Measurements from ENCODE around the gene SSBP3.

Gene SSBP3

DNA sequence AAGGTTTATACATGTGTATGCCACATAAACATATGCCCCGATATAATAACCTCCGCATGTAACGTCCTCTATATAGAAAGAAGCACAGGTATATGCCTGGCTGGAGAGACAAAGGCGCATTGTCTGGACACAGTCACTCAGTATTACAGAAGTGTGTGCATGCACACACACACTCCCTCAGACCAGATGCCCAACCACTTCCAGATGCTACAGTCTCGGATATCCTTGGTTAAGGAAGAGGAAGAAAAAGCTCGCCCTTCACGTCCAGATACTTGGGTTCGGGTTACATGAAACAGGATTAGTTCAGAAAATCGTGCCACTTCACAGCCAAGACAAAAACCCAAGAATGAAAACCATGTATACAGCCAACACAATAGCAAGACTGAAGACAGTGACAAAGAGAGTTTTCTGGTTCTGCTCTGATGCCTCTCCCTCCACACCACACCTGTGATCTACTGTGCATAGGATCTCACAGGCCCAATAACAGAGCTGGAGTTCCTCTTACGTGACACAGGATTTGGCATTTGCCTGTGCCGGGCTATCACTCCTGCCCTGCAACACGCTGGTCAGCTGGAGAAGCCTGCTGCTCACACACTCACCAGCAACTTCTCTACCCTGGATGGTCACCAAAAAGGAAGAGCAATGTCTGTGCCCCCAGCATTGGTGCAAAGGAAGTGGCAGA, 75.0 kb downstream of the SSBP3 start:
- Mint-ChIP-seq H3K4me1 (peaks cover 47% of the 10 kb centered on the region), H3K4me3 (no peak overlapping the region), H3K27me3 (no peaks in the 10 kb centered on the region), H3K27ac (no peak overlapping the region), H3K36me3 (no peaks in the 10 kb centered on the region), H3K9me3 (no peaks in the 10 kb centered on the region)
- no peak for ATAC-seq

DNA sequence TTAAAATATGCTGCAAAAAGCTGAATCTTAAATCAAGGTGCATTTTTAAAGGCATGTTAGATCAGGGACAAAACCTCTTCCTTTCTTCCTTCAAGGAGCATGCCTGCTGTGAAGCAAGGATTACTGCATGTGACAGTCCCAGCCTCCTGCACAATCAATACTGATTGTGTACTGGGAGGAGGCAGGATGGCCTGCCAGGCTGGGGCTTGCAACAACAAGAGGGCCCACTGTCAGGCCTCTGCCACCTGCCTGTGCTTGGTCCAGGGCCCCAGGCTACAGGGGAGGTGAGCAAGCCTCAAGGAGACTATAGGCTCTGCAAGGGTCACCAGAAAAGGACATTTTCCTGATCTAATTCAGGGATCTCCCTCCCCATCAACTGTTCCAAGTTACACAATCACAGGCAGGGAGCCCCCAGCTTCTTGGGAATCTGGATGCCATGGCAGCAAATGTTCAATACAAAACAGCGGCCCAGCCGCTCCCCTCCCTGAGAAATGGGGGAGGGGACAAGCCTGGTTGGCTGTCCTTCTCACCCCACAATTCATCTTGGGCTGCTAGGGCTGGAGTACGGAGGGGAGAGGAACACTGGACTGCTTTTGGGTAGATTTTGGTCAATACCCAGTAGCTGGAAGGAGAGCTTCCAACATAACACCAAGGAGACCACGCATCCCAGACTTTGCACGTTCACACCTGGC, 76.7 kb downstream of the SSBP3 start:
- ATAC-seq, result no peak
- Mint-ChIP-seq H3K9me3 (no peaks in the 10 kb centered on the region), H3K27me3 (no peaks in the 10 kb centered on the region), H3K27ac (no peak overlapping the region), H3K4me3 (no peak overlapping the region), H3K4me1 (peaks cover 47% of the 10 kb centered on the region), H3K36me3 (no peaks in the 10 kb centered on the region)

DNA sequence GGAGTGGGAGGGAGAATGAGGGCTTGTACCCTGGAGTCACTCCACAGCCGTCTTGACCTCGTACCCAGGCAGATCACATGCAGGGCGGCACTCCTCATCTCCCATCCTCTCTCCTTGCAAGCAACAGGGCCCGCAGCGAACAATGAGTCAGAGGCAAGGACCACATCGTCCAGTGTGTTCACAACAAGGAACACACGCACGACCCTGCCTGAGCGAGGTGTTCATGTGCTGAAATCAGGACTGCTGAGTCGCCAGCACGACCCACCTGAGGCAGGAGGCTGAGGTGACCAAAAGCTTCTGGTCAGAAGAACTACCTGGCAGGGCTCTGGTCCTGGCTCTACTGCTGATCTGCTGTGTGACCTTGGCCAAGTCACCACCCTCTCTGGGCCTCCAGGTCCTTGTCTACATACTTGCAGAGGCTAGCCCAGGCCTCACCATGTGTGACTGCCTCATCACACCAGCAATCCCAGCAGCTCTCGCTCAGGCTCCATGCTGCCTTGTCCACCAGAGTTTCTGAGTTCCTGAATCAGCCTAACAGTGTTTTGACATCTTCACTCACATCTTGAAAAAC, 78.0 kb downstream of the SSBP3 start:
- Mint-ChIP-seq H3K27ac (peak overlapping the region; percentile 19), H3K9me3 (no peaks in the 10 kb centered on the region), H3K4me1 (peaks cover 47% of the 10 kb centered on the region), H3K4me3 (no peak overlapping the region), H3K36me3 (no peaks in the 10 kb centered on the region), H3K27me3 (no peaks in the 10 kb centered on the region)
- no peak for ATAC-seq

DNA sequence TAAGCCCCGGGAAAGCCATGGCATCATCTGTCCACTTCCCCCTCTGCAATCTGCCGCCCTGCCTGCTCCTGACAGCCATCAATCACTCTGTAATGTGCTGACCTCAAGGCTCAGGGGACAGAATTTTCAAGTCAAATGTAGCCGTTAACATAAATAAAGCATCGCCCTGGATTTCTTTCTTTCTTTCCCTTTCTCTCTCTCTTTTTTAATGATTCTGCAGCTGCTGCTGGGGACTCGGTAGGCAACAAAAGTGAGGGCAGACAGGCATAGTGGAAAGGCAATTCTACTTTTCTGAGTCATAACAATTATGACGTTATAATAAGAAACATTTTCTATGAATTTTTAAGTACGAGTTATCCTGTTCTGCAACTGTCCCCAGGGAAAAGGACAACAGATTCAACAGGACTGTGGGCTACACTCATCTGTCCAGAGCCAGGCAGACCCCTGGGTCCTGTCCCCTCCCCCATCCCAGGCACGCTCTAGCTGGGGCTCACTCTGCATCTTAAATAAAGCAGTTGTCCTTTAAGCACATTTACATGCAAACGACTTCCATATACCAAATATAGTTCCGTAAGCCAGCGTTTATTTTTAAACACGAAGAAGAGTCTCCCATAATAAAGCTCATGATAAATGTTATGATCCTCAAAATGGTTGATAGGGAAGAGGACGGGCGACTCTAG, 78.7 kb downstream of the SSBP3 start:
- Mint-ChIP-seq H3K27ac (peak overlapping the region; percentile 19), H3K4me3 (no peak overlapping the region), H3K4me1 (peaks cover 47% of the 10 kb centered on the region), H3K36me3 (no peaks in the 10 kb centered on the region), H3K27me3 (no peaks in the 10 kb centered on the region), H3K9me3 (no peaks in the 10 kb centered on the region)
- ATAC-seq, result no peak

DNA sequence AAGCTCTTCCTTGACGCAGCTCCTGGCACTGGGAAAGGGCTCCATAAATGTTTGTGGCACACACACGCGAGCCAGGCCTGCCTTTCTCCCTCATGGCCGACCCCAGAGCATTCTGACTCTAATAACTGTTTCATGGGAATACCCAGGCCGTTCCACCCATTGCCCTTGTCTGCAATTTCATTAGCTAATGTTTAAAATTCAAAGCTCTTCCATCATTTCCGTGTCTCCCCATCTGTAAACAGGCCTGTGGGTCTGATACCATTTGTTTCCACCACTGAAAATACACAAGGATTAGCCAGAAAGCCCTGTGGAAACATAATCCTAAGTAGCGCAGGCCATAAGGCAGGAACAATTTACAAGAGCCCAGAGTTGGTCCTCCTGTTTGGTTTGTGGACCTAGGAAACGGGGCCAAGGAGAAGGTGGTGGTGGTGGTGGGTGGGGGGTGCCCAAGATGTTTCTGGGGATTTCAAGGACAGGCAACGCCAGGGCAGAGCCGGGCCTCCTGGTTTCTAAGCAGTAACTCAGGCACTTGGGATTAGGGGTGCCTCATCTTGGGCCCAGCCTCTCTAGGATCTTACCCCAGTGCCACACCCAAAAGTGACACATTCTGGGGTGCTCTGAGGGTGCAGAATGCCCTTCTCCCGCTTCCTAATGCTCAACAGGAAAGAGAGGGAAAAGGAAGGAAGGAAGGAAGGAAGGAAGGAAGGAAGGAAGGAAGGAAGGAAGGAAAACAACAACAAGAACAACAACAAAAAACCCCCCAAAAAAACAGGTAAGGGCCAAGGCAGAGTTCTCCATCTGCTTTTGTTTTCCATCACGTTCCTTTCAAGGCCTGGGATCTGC, 79.4 kb downstream of the SSBP3 start:
- Mint-ChIP-seq H3K27me3 (no peaks in the 10 kb centered on the region), H3K4me3 (no peak overlapping the region), H3K9me3 (no peaks in the 10 kb centered on the region), H3K4me1 (peaks cover 41% of the 10 kb centered on the region), H3K36me3 (no peaks in the 10 kb centered on the region), H3K27ac (no peak overlapping the region)
- ATAC-seq, result no peak

DNA sequence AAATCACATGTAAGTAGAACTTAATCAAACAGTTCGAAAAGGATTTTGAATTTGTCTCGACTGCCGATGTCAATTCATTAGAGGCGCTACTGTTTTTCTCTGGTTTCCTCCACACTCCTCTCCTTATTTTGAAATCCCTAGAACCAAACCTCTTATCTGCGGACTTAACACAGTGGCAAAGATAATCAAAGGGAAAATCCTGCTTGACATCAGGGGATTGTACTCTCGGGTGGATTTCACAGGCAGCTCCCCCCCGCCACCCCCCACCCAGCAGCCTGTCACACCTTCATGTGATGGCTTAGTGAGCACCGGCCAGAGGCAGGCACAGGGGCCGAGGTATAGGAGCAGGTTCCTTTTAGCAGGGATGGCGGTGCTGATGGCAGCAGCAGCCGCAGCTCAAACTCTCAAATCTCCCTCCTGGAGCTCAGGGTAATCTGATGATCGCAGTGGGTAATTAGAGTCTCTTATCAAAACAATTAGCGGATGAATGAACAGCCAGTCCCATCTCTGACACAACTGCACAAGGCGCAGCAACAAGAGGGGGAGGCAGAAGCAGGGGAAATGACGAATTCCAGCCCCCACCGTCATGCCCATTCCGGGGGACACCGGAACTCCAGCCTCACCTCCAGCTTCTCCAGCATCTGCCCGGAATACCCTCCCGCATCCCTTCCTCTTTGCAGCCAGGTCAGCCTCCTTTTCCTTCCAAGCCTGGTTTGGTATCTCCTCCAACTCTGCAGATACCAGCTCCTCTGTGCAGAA, 80.3 kb downstream of the SSBP3 start:
- H3K27me3 Mint-ChIP-seq, result no peaks in the 10 kb centered on the region
- no peaks in the 10 kb centered on the region for H3K9me3 Mint-ChIP-seq
- H3K36me3 Mint-ChIP-seq, result no peaks in the 10 kb centered on the region
- no peak overlapping the region for H3K27ac Mint-ChIP-seq
- H3K4me3 Mint-ChIP-seq, result no peak overlapping the region
- H3K4me1 Mint-ChIP-seq, result peaks cover 33% of the 10 kb centered on the region
- no peak for ATAC-seq

DNA sequence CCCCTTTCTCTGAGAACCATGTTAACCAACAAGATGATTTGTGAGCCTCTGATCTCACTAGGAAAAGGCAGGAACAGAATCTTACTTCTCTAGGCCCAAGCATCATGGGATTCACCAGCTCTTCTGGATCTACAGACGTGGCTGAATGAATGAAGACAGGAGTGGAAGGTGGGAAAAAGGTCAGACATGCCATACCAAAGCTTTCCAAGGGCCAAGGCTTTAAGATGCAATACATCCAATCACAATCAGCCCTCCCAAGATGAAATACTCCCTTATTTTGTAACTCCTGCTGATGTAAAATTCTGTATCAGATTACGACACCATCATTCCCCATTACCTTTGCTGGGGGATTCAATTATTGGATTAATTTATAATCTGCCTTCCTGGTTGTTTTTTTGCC, 80.9 kb downstream of the SSBP3 start:
- Mint-ChIP-seq H3K27ac (no peak overlapping the region), H3K4me1 (peaks cover 27% of the 10 kb centered on the region), H3K36me3 (no peaks in the 10 kb centered on the region), H3K9me3 (no peaks in the 10 kb centered on the region), H3K4me3 (no peak overlapping the region), H3K27me3 (no peaks in the 10 kb centered on the region)
- no peak for ATAC-seq

DNA sequence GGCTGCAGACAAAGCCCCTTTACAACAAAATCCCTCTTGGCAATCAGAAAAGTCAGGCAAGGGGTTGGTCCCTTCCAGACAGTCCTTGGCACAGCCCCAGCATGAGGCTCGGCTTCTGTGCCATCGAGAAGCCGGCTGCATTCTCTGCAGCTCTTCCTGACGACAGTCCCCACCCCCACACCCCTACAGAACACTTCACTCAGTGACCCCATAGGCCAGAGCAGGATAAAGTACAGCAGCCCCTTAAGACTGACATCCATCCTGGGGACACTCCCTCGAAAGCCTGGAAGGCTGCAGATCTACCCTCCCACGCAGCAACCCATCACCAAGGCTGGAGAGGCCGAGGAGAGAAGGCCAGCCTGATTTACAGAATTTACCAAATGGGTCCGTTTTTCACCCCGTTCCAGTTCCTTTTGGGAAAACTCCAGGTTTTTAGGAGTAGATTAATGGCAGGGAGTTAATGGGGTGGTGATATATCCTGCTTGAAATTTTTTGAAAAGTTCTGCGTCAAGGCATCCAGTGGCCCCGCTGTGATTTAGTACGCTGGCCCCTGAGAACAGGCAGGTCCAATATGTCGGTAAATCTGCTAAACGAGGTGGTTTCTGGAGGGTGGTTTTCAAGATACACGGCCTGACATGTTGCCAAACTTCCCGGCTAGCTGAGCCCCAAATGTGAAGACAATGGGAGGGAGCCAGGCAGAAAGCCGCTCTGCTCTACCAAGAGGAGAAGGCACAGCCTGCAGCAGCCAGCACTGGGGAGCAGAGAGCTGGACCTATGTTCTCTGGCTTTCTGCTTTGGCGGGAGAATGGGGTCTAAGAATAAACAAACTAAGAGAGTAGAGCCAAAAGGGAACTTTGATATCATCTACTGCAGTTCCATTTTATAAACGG, 81.7 kb downstream of the SSBP3 start:
- Mint-ChIP-seq H3K9me3 (no peaks in the 10 kb centered on the region), H3K27ac (no peak overlapping the region), H3K4me1 (peaks cover 27% of the 10 kb centered on the region), H3K4me3 (no peak overlapping the region), H3K27me3 (no peaks in the 10 kb centered on the region), H3K36me3 (peaks cover 4% of the 10 kb centered on the region)
- ATAC-seq, result no peak

DNA sequence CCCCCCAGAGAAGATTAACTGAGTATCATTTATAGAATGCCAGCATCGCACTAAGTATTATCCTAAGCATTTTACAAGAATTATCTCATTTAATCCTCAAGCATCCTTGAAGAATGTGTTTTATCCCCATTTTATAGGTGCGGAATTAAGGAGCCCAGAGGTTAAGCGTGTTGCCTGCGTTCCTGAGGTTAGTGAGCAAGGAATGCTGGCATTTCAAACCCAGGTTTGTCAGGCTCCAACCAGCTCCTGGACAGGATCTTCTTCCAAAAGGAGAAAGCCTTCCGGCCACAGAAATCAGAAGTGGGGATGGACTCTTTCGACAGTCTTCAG, 82.3 kb downstream of the SSBP3 start:
- no peak overlapping the region for H3K4me3 Mint-ChIP-seq
- H3K4me1 Mint-ChIP-seq, result peaks cover 26% of the 10 kb centered on the region
- ATAC-seq, result no peak
- H3K9me3 Mint-ChIP-seq, result no peaks in the 10 kb centered on the region
- no peak overlapping the region for H3K27ac Mint-ChIP-seq
- no peaks in the 10 kb centered on the region for H3K27me3 Mint-ChIP-seq
- H3K36me3 Mint-ChIP-seq, result peaks cover 4% of the 10 kb centered on the region

DNA sequence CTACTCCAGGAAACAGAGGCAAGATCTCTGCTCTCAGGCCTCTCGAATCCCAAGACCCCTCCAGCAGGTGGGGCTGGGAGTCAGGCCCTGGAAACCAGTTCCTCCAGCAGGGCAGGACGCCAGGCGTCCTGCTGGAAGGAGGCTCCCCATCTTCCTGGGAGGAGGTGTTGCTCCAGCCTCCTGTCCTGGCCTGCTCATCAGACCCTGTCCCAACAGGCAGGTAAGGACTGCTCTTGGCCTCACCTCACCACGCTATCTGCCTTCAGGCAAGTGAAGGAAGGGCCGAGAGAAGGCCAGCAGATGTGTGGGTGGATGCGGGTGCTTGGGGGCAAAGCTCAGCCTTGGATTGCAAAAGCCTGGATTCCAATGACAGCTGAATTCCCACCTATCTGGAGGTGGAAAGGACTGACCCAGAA, 82.9 kb downstream of the SSBP3 start:
- Mint-ChIP-seq H3K27ac (no peak overlapping the region), H3K4me3 (no peak overlapping the region), H3K36me3 (peaks cover 4% of the 10 kb centered on the region), H3K4me1 (peaks cover 20% of the 10 kb centered on the region), H3K9me3 (no peaks in the 10 kb centered on the region), H3K27me3 (no peaks in the 10 kb centered on the region)
- no peak for ATAC-seq

DNA sequence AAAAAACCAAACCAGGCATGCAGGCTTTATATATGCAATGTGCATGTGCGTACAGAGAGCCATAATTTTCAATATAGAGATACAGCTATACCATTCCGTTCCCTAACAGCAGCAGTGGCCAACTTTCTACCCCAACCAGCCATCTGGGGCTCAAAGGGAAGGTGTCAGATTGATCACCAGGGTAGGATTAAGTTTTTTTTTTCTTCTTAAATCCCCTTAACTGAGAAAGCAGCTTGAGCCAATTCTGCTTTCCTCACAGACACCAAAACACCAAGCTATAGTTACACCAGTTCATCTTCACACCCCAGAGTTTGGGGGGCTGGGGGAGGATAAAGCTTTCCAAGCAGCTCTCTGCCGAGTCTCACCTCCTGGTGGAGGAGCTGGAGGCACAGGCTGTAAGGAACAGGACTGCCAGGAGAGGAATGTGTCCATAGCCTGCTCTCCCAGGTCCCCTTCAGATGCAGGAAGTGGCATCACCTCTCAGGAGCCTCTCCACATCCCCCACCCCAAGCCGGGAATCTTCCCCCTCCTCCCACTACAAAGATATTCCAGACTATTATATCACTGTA, 87.9 kb downstream of the SSBP3 start:
- Mint-ChIP-seq H3K27ac (no peak overlapping the region), H3K36me3 (peaks cover 4% of the 10 kb centered on the region), H3K27me3 (no peaks in the 10 kb centered on the region), H3K4me3 (no peak overlapping the region), H3K9me3 (no peaks in the 10 kb centered on the region), H3K4me1 (peaks cover 6% of the 10 kb centered on the region)
- ATAC-seq, result no peak

DNA sequence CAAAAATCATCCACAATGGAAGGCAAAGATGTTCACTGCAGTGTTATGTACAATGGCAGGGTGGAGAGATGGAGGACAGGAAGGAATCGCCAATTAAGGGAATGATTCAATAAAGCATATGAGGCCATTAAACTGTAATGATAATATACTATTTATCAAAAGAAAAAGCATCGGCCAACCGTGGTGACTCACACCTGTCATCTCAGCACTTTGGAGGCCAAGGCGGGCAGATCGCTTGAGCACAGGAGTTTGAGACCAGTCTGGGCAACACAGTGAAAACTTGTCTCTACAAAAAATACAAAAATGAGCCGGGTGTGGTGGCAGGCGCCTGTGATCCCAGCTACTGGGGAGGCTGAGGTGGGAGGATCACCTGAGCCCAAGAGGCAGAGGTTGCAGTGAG, 89.1 kb downstream of the SSBP3 start:
- Mint-ChIP-seq H3K4me3 (no peak overlapping the region), H3K27ac (no peak overlapping the region), H3K4me1 (peaks cover 6% of the 10 kb centered on the region), H3K27me3 (no peaks in the 10 kb centered on the region), H3K36me3 (peaks cover 4% of the 10 kb centered on the region), H3K9me3 (no peaks in the 10 kb centered on the region)
- no peak for ATAC-seq

DNA sequence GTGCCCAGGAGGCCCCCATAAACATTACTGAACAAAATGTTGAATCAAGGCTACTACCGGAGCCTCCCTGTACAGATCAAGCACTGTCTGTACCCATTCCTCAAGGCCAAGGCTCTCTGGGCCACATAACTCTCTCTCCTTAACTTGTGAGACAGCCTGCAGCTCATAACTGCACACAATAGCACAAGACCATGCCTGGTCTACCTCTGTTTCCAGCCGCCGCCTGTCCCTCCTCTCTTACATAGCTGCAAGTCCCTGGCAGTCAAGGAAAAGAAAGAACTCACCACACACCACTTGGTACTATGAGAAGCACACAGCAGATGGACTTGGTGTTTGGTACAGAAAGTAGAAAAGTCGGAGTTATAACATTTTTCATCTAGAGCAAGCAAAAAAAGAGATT, 91.1 kb downstream of the SSBP3 start:
- Mint-ChIP-seq H3K4me1 (peaks cover 16% of the 10 kb centered on the region), H3K9me3 (no peaks in the 10 kb centered on the region), H3K27ac (peak overlapping the region; percentile 5), H3K36me3 (peaks cover 4% of the 10 kb centered on the region), H3K4me3 (no peak overlapping the region), H3K27me3 (no peaks in the 10 kb centered on the region)
- no peak for ATAC-seq
